GM21423 (cell line): ENCODE data around the gene PGR.
"Not testable (repeated sequence)": the region's sequence is repeated elsewhere in the genome, so short reads cannot be mapped to it uniquely, and the experiment has no call there.

Experiments
- ATAC-seq: cut with Tn5 transposase; IDR thresholded peaks from one replicate; pipeline ENCODE4 v1.9.1; 2021; ENCODE audit warnings: mild to moderate bottlenecking, moderate library complexity; ENCODE audit not compliant: unreplicated experiment

Gene PGR

DNA sequence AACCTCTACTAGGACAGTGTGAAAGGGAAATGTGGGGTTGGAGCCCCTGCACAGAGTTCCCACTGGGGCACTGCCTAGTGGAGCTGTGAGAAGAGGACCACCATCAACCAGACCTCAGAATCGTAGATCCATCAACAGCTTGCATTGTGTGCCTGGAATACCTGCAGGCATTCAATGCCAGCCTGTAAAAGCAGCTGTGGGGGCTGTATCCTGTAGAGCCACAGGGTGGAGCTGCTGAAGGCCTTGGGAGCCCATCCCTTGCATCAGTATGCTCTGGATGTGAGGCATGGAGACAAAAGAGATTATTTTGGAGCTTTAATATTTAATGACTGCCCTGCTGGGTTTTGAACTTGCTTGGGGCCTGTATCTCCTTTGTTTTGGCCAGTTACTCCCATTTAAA, 46.3 kb downstream of the PGR start:
- no peak for ATAC-seq

DNA sequence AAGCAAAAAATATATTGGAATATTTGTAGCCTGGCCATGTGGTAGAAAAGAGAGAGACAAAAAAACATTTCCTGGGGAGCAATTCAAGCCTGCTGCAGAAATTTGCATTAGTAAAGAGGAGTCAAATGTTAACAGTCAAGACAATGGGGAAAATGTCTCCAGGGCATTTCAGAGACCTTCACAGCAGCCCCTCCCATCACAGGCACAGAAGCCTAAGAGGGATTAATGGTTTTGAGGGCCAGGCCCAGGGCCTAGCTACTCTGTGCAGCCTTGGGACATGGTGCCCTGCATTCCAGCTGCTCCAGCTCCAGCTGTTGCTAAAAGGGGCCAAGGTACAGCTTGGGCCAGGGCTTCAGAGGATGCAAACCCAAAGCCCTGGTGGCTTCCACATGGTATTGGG, 46.8 kb downstream of the PGR start:
- ATAC-seq = no peak

DNA sequence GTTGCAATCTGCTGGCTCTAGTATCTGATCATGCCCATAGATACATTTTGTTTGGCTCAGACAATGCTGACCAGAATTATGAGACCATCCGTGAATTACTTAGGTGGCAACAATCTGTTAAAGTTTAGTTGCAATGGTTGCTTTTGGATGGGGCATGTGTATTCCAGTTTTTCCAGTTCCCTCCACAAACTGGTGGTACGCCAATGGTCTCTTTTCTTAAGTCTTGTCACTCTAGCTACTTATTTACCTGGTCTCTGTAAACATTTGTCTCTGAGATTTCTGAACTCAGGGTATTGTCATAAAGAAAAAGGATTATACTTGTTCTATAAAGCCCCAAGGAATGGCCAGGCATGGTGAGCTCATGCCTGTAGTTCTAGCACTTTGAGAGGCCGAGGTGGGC, 65.9 kb downstream of the PGR start:
- no peak for ATAC-seq

DNA sequence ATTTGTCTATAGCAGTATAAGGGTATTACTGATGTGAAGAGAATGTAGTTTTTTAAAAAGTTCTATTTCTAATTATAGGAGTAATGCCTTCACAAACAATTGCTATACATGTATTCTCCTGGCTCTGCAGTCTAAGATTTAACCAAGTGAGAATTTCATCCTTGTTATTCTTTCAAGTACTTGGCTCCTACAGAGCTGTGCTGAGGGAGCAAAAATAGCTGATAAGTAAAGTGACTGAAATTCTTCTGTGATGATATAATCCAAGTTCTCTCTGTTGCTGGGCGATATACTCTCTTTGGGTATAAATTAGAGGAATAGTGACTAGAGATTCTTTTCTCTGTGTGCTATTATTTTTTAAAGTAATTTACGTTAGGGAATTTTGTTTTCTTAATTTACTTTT, 68.0 kb downstream of the PGR start:
- ATAC-seq = no peak

DNA sequence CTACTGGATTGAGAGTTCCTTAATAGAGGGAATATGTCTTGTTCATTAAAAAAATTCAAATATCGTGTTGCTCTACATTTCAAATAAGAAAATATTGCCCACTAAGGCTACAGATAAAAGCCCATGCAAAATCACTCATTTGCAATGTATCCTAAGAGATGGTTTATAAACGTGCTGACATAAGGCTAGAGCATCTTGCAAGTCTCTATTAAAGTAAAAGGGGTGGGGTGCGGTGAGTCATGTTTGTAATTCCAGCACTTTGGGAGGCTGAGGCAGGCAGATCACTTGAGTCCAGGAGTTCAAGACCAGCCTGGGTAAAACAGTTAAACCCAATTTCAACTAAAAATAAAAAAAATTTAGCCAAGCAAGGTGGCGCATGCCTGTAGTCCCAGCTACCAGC, 70.3 kb downstream of the PGR start:
- no peak for ATAC-seq

DNA sequence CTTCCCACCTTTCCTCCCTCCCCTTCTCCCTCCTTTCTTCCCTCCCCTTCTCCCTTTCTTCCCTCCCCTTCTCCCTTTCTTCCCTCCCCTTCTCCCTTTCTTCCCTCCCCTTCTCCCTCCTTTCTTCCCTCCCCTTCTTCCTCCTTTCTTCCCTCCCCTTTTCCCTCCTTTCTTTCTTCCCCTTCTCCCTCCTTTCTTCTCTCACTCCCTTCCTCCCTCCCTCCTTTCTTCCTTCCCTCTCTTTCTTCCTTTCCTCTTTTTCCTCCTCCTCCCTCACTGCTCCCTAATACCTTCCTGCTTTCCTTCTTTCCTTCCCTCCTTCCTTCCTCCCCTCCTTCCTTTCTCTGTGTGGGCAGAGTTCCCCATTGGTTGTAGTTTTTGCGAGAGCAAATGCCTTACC, 76.1 kb downstream of the PGR start:
- ATAC-seq = no peak

DNA sequence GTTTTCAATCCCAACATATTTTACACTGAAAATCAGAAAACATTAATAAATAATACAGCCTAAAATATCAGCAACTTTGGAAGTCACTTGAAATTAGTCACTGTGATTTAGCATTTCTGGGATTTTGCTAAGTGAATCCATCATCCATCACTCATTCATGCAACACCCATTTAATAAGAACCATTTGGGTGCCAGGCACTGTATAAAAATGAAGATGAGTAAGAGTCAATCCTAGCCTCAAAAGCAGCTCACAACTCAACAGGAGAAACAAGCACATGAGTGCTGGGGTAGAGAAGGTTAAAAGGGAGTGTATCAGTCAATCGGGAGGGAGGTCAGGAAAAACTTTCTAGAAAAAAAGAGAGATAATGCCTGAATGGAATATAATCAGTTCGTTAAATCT, 77.9 kb downstream of the PGR start:
- no peak for ATAC-seq

DNA sequence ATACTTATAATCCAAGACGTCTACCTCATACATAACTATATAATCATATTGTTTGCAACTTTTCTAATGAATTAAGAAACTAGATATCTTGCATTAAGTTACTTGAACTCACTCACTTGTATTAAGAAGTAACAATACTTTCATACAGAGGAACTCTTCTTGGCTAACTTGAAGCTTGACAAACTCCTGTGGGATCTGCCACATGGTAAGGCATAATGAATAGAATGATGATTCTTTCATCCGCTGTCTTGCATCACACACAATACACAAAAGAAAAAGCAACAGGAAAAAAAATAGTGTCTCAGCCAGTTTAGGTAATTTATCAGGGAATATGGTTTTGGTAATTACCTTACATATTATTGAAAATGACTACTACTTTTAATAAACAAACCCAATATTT, 79.8 kb downstream of the PGR start:
- no peak for ATAC-seq

DNA sequence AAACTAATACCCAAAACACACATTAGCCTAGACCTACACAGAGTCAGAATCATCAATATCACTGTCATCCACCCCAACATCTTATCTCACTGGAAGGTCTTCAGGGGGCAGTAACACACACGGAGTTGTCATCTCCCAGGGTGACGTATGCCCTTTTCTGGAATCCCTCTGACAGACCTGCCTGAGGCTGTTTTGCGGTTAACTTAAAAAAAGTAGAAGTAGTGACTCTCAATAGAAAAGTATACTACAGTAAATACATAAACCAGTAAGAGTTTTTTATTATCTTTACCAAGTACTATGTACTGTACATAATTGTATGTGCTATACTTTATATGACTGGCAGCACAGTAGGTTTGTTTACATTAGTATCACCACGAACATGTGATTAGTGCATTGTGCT, 80.5 kb downstream of the PGR start:
- no peak for ATAC-seq

DNA sequence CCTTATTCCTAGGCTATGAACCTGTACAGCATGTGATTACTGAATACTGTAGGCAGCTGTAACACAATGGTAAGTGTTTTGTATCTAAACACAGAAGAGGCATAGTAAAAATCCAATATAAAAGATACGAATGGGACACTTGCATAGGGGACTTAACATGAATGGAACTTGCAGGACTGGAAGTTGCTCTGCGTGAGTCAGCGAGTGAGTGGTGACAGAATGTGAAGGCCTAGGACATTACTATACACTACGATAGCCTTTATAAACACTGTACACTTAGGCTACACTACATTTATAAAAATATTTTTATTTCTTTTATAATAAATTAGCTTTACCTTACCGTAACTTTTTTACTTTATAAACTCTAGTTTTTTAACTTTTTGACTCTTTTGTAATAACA, 81.1 kb downstream of the PGR start:
- ATAC-seq = no peak

DNA sequence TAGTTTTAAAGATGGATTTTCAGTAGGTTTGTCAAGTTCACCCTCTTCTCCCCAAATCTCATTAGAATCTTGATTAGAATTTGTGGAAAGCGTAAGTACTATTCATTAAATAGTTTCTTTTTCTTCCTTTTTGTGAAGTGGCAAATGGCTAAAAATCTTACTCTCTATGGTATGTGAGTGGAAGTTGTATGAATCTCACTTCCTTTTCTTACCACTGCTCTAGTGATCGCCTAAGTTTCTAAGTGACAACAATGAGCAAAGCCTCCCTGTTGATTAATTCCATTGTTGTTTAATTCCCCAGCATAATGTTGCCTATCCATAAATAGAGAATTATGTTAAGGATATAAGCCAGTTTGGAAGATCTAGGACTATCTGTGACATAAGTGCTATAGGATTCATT, 82.7 kb downstream of the PGR start:
- ATAC-seq = no peak

DNA sequence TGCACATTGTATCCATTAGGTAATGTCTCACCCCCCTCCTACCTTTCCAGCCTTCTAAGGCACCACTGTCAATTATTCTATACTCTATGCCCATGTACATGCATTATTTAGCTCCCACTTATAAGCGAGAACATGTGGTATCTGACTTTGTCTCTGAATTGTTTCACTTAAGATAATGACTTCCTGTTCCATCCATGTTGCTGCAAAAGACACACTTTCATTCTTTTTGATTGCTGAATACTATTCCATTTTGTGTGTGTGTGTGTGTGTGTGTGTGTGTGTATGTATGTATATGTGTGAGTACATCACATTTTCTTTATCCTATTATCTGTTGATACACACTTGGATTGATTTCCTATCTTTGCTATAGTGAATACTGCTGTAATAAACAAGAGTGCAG, 84.2 kb downstream of the PGR start:
- ATAC-seq = no peak

DNA sequence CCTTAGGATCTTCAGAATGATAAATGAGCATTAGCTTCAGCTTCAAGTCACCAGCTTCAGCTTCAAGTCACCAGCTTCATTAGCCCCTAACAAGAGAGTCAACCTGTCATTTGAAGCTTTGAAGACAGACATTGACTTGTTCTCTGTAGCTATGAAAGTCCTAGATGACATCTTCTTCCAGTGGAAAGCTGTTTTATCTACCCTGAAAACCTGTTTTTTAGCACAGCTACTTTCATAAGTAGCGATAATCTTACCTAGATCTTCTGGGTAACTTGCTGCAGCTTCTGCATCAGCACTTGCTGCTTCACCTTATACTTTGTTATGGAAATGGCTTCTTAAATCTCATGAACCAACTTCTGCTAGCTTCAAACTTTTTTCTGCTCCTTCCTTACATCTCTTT, 85.7 kb downstream of the PGR start:
- ATAC-seq = no peak

DNA sequence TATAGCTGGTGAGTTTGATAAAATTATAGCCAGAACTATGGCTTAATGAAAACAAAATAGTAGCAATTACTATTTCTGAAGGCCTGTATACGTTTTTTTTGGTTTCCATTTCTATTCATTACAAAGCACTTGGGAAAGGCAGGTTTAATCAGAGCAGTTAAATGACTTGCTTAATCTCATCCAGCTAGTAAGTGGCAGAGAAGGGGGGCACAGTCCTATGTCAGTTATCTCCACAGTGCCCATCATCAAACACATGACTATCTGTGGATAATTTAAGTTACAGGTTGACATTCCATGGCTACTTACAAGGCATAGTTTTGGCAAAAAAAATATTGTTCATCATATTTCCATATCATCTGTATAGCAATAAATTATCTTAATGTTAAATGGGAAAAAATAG, 93.7 kb downstream of the PGR start:
- no peak for ATAC-seq

DNA sequence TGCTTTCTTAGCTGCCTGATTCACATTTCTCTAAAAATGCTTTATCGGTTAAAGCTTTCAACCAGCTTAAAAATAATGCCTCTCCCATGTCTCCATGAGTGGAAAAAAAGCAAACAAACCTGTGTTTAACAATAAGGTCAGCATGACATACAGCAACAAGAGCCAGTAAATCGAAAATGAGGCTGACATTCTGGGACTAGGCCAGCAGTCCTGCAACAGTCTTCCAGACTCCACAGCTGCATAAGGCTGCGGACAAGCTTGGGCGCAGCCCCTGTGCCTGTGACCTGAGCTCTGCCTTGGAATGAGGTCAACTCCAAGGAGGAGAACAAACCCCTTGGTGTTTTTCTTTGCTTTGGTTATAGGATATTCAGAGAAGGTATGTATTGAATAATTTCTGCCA, 95.5 kb downstream of the PGR start:
- ATAC-seq = no peak

DNA sequence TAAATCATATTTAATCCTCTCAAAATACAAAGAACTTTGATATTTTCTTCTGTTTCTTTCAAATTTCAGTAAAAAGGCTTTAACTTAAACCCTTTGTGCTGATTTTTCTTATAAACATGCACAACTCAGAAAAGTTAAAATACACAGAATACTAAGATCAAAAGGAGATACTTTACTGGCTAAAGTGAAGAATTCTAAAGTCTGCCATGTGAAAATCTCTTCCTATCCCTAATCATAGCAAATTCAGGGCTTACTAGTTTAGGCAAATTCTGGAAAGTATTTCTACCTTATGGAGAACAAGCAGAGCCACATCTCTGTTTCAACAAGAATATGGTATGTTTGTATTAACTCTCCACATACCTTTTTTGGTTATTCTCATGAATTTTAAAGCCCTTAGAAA, 96.6 kb downstream of the PGR start:
- no peak for ATAC-seq

DNA sequence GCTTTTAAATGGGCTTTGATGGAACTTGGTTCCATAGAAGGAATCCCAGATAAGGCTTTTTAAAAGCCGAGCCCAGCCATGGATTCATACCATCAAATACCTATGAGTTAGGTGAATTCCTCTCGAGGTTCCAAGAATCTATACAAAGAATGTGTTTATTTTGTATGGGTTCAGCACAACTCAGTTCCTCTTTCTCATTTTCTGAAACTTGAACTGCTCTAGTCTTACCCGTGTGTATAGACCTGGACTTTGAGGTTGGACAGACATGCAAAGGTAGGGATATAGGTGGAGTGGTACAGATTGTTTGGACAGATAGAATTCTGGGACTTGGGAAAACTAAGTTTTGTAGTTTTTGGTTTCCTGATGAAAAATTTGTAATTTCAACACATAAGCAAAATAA, 97.9 kb downstream of the PGR start:
- no peak for ATAC-seq

DNA sequence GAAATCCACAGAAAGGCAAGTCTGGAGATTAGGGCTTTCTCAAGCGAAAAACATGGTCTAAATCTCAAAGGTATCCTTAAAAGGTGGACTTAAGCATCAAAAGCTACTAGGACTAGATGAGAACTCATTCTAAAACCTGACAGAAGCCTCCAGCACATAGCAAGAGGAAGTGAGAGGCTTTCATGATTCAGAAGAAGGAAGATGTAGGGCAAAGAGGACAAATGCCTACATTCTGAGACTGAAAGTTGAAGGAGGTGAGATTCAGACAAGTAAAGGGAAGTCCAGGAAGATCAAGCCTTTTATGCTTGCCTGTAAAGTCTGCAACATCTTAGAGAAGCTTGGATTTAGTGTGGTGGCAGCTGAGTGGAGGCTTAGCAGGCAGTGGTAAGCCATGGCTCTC, 98.9 kb downstream of the PGR start:
- ATAC-seq = no peak

DNA sequence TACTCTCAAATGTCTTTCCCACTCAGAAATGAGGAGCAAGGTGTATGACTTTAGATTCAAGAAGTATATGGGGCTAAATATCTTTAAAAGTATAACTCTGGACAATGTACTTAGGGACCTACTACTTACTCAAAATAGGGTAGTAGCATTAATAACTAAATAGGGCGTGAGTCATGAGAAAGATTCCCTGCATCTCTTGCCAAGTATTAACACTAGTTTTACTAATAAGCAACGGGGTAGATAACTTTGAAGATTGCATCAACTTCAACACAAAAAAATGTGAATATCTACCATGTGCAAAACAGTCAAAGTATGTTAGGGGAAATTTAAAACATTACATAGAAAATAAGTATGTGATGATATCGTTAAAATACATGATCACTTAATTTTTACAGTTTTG, 99.6 kb downstream of the PGR start:
- ATAC-seq = no peak

DNA sequence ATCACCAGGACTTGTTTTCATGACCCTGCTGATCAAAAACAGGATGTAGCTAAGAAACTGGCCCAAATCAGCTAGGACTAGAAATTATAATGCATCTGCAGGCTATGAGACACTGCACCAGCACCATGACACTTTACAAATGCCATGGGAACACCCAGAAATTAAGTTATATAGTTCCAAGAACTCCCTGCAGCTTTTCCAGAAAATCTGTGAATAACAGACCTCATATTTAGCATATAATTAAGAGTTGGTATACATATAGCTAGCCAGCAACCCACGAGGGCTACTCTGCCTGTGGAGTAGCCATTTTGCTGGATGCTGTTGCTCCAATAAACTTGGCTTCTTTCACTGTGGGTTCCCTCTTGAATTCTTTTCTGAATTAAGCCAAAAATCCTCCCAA, 101.0 kb downstream of the PGR start:
- no peak for ATAC-seq

DNA sequence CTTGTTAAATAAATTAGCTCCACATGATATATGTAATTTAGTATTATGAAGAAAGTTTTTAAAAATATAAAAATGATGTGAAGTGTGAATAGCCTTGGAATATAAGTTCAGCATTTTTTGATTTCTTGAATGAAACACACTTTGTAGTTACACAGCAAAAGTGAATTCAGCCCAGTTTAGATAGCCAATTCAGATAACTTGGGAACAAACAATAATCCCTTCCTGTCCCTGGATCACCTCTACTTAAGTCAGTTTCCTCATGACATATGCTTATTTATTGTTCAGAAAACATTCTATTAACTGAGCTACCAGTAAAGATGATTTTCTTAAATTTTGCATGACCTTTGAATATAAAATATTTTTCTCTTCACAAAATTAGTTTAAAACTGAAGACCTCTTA, 107.4 kb downstream of the PGR start:
- ATAC-seq = no peak

DNA sequence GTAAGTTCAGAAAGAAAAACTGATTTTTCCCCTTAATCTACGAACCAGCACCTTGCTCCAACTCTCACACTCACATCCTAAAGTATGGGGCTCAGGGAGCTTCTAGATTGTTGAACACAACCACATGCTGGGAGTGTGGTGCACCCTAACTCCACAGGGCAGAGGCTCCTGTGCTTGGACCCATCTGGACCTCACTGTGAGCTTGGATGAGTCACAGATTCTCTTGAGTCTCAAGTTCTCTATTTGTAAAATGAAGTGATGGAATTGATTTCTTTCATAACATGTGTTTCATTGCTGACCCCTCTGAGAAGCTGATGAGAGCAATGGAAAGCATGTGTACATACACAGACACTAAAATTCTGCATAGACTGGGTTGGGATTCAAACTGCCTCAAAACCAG, 109.7 kb downstream of the PGR start:
- ATAC-seq = no peak

DNA sequence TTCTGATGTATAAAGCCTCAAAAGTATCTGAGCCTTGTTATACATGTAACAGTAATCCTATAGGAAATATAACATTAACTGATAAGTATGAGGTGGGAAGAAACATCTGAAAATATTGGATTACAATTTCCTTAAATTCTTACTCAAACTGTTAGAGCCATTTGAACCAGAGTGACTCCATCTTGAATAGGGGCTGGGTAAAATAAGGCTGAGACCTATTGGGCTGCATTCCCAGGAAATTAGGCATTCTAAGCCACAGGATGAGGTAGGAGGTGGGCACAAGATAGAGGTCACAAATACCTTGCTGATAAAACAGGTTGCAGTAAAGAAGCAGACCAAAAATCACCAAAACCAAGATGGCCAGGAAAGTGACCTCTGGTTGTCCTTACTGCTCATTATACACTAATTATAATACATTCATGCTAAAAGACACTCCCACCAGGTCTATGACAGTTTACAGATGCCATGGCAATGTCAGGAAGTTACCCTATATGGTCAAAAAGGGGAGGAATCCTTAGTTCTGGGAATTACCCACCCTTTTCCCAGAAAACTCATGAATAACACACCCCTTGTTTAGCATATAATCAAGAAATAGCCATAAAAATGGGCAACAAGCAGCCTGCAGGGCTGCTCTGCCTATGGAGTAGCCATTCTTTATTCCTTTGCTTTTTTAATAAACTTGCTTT, 114.9 kb downstream of the PGR start:
- no peak for ATAC-seq

DNA sequence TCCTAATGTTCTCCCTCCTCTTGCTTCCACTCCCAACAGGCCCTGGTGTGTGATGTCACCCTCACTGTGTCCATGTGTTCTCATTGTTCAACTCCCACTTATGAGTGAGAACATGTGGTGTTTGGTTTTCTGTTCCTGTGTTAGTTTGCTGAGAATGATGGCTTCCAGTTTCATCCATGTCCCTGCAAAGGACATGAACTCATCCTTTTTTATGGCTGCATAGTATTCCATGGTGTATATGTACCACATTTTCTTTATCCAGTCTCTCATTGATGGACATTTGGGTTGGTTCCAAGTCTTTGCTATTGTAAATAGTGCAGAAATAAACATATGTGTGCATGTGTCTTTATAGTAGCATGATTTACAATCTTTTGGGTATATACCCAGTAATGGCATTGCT, 115.9 kb downstream of the PGR start:
- ATAC-seq = not testable (repeated sequence)
